Neutrophil (primary cell): ENCODE measurements around the gene DIP2C.

Source experiments
- H3K27ac ChIP-seq: fragments of 200-600 bp; sonication (generic); 2 replicates; pipeline ENCODE4 v1.5.1; 2016; ENCODE audit warnings: mild to moderate bottlenecking, moderate library complexity
- H3K27me3 ChIP-seq: fragments of 200-600 bp; sonication (generic); 2 replicates; pipeline ENCODE4 v1.6.0; 2016; ENCODE audit warnings: mild to moderate bottlenecking
- H3K36me3 ChIP-seq: fragments of 200-600 bp; sonication (generic); 2 replicates; pipeline ENCODE4 v1.5.1; 2017
- H3K4me1 ChIP-seq, 2 experiments: fragments of 200-600 bp in 1 of 2; sonication (generic) in 1 of 2; 1 replicate in 1 of 2; 2 replicates in 1 of 2; pipeline versions ENCODE4 v1.5.1 to v1.6.1; 2013 to 2016; ENCODE audit warnings: low read depth in 1 of 2, low read length in 1 of 2, mild to moderate bottlenecking in 1 of 2, moderate library complexity in 1 of 2; ENCODE audit not compliant: control insufficient read depth in 1 of 2, insufficient read depth in 1 of 2
- H3K4me3 ChIP-seq, 2 experiments: fragments of 200-600 bp in 1 of 2; sonication (generic) in 1 of 2; 1 replicate in 1 of 2; 2 replicates in 1 of 2; pipeline ENCODE4 v1.5.1; 2013 to 2016; ENCODE audit warnings: low read depth in 1 of 2, low read length in 1 of 2, mild to moderate bottlenecking in 1 of 2, moderate library complexity in 1 of 2
- H3K9me3 ChIP-seq: fragments of 200-600 bp; sonication (generic); 2 replicates; pipeline ENCODE4 v1.5.1; 2016
- TF ChIP-seq, protein P1 (sequence below): fragments of 200-600 bp; sonication (generic); IDR thresholded peaks from 2 replicates; pipeline ENCODE4 v1.5.1; 2016; ENCODE audit warnings: antibody characterized with exemption

DIP2C gene

DNA sequence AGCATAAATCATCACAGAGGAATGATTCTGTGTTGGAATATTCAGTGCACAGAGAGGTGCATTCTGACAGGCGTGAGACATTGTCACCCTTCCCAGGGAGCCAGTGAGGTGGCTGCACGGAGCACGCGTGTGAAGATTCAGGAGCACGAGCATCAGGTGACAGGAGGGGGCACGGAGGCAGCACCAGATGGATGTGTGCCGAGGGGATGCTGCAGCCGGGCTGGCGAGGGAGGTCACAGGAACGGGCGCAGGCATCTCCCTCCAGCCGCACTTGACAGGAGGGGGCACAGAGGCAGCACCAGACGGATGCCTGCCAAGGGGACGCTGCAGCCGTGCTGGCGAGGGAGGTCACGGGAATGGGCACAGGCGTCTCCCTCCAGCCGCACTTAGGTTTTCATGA lies 66.5 kb downstream of the DIP2C start:
- Histone ChIP-seq H3K27ac (no peak overlapping the region), H3K4me3 (no peak overlapping the region), H3K4me1 (peaks cover 8 to 14% of the 10 kb centered on the region in 2 experiments), H3K9me3 (no peaks in the 10 kb centered on the region), H3K36me3 (no peaks in the 10 kb centered on the region), H3K27me3 (peaks cover 89% of the 10 kb centered on the region)
- TF ChIP-seq, protein P1, sequence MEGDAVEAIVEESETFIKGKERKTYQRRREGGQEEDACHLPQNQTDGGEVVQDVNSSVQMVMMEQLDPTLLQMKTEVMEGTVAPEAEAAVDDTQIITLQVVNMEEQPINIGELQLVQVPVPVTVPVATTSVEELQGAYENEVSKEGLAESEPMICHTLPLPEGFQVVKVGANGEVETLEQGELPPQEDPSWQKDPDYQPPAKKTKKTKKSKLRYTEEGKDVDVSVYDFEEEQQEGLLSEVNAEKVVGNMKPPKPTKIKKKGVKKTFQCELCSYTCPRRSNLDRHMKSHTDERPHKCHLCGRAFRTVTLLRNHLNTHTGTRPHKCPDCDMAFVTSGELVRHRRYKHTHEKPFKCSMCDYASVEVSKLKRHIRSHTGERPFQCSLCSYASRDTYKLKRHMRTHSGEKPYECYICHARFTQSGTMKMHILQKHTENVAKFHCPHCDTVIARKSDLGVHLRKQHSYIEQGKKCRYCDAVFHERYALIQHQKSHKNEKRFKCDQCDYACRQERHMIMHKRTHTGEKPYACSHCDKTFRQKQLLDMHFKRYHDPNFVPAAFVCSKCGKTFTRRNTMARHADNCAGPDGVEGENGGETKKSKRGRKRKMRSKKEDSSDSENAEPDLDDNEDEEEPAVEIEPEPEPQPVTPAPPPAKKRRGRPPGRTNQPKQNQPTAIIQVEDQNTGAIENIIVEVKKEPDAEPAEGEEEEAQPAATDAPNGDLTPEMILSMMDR = no peak

DNA sequence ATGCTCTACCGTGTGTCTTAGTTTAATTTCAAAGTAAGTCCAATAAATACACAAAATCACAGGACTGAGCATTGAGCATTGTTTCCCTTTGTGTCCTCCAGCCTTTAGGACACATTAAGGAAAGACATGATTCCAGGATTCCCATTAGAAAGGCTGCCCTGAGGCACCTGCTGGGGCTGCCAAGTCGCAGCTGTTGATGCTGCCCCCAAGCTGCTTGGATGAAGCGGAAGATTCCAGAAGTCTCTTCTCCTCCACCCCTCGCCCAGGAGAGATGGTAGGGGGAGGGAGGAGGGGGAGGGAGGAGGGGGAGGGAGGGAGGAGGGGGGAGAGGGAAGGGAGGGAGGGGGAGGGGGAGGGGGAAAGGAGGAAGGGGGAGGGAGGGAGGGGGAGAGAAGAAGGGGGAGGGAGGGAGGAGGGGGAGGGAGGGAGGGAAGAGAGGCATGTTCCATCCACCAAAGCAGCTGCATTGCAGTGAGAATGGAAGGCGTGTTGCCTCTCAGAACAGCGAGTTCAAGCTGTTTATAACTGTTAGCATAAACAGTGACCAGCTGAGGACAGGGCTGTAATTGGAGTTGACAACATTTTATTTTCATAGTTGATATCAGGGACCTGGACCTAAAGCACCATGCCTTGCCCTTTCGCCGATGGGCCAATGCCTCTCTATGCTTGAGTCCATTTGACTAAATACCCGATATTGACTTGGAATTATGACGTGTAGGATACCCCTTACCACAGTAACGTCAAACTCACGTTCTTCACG lies 67.3 kb downstream of the DIP2C start:
- Histone ChIP-seq H3K36me3 (no peaks in the 10 kb centered on the region), H3K4me1 (peaks cover 8 to 14% of the 10 kb centered on the region in 2 experiments)
- TF ChIP-seq, protein P1 = no peak

DNA sequence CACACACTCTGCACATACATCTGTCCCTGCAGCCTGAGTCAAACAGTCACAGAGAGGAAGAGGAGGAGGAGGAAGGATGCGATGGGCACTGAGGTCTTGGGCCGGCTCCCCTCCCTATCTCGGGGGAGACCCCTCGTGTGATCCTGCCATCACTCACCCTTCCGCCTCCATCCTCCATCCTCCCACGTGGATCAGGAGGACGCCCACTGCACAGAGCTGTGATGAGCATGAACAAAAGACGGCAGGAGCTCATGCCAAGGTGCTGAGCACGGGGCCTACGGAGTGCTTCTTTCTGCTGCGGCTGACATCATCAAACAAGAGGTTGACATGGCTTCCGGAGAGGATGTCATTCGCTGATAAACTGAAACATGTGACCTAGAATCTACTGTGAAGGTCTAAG lies 68.0 kb downstream of the DIP2C start:
- Histone ChIP-seq H3K27me3 (peaks cover 91% of the 10 kb centered on the region), H3K9me3 (no peaks in the 10 kb centered on the region), H3K36me3 (no peaks in the 10 kb centered on the region), H3K27ac (no peak overlapping the region), H3K4me1 (peaks cover 8 to 14% of the 10 kb centered on the region in 2 experiments), H3K4me3 (no peak overlapping the region)
- TF ChIP-seq, protein P1 = no peak

More for the DNA sequence above, 67.3 kb downstream of the DIP2C start:
- H3K27me3 ChIP-seq = peaks cover 92% of the 10 kb centered on the region
- H3K4me3 ChIP-seq = no peak overlapping the region
- H3K9me3 ChIP-seq = no peaks in the 10 kb centered on the region
- no peak overlapping the region for H3K27ac ChIP-seq

DNA sequence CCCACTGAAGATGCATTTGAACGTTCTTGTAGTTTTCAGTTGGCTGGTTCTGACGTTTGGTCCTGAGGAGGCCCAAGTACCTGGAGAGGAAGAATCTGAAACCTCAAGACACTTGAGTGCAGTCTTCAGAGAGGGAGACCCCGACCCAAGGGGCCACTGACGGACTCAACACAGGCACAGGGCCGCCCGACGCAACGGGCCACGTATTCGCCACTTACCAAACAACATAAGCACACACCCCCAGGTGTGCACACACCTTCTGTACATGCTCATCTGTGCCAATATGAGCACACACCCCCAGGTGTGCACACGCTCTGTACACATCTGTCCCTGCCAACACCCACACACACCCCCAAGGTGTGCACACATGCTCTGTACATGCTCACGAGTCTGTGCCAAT lies 68.5 kb downstream of the DIP2C start:
- Histone ChIP-seq H3K9me3 (no peaks in the 10 kb centered on the region), H3K27ac (no peak overlapping the region), H3K4me1 (peaks cover 8 to 14% of the 10 kb centered on the region in 2 experiments), H3K27me3 (peaks cover 91% of the 10 kb centered on the region), H3K36me3 (no peaks in the 10 kb centered on the region), H3K4me3 (no peak overlapping the region)
- TF ChIP-seq, protein P1 = no peak

DNA sequence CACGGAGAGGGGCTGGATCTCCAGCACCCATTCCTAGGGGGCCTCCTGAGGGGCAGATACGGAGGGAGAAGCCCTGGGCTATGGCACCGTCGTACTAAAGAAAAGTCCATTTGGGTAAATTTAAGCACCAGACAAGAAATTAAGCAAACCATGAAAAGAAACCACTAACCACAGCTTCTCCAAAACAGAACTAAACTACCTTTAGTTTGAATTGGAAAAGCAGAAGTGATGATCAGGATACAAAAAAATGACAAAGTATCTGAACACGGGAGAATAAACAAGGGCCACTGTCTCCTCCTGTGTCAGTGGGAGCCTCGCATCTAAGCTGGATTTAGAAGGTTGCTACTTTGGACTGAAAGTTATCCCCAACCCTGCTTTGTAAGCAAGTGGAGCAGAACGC lies 69.1 kb downstream of the DIP2C start:
- H3K27ac ChIP-seq = no peak overlapping the region
- H3K36me3 ChIP-seq = no peaks in the 10 kb centered on the region
- H3K27me3 ChIP-seq = peaks cover 91% of the 10 kb centered on the region
- no peaks in the 10 kb centered on the region for H3K9me3 ChIP-seq
- H3K4me1 ChIP-seq = peaks cover 8 to 14% of the 10 kb centered on the region in 2 experiments
- no peak overlapping the region for H3K4me3 ChIP-seq
- TF ChIP-seq, protein P1 = no peak
